AG09319 (cell line): Measurements from ENCODE around the gene IL1RAPL2.
A peak's percentile ranks its signal among the peaks of the same experiment; 100 is the strongest.
"Not testable (repeated sequence)": the region's sequence is repeated elsewhere in the genome, so short reads cannot be mapped to it uniquely, and the experiment has no call there.

Experiments
- DNase-seq: peaks from one replicate; pipeline ENCODE4 v3.0.0-alpha.2; 2010; ENCODE audit warnings: low read depth; ENCODE audit errors: extremely low read depth
- TF ChIP-seq, protein P1 (sequence below): IDR thresholded peaks from 2 replicates; pipeline ENCODE4 v1.5.1; 2011; ENCODE audit warnings: low read depth, mild to moderate bottlenecking, inconsistent platforms, low read length, moderate library complexity

IL1RAPL2 gene

DNA sequence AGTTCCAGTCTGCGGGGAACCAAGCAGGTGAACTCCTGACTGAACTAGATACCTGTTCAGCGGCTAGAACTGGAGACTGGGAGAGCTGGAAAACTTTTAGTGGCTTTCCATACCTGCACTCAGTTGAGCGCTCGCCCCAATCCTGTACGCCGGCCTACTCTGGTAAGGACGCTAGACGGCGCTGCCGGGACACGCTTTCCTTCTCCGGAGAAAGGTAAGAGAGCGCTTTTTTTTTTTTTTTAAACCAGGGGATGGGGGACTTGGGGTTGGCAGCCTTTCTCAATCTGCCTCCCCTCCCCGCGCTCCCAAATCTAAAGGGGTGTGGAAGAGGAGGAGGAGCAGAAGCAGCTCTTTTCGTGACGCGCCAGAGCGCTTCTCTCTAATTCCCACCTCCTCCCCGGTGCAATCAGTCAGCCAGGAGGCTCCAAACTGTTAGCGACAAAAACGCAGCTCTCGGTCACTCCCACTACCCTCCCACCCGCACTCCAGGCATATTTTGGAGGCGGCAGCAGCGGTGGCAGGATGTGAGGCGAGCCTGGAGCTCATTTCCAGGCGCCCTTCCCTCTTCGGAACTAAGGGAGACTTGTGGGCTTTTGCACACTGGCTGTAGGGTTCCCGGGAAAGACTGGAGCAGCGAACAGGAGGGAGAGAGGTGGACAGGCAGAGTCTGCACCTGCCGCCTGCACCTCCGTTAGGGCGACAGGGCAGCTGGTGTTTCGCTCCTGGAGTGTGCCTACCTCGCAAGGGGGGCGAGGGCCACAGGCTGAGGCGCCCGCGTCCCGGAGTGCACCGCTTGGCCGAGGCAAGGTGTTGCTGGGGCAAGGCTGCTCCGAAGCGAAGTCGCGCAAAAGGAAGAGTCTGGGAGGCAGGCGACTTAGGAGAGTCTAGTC lies at the start of gene IL1RAPL2:
IL1RAPL2 (plus strand) TSS at position 409 of the 890 bp plus-strand sequence.
- DNase-seq: no peak

DNA sequence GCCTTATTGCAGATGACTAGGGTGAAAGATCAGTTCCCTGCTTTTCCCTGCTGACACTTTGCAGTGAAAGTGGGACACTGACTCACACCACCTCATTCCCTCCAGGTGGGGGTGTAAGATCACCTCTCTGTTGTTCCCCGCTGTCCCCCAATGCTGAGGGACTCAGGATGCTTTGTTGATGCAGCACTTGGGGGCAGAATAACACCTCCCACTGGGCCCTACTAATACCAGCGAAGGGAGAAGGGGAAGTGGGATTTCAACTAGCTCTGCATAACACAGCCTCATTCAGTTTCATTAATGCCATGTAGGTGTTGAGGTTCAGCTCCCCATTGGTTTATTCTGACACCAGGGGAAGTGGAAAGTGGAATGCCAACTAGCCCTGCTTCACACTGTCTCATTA lies 43.6 kb upstream of the IL1RAPL2 start:
- DNase-seq: no peak
- TF ChIP-seq, protein P1, sequence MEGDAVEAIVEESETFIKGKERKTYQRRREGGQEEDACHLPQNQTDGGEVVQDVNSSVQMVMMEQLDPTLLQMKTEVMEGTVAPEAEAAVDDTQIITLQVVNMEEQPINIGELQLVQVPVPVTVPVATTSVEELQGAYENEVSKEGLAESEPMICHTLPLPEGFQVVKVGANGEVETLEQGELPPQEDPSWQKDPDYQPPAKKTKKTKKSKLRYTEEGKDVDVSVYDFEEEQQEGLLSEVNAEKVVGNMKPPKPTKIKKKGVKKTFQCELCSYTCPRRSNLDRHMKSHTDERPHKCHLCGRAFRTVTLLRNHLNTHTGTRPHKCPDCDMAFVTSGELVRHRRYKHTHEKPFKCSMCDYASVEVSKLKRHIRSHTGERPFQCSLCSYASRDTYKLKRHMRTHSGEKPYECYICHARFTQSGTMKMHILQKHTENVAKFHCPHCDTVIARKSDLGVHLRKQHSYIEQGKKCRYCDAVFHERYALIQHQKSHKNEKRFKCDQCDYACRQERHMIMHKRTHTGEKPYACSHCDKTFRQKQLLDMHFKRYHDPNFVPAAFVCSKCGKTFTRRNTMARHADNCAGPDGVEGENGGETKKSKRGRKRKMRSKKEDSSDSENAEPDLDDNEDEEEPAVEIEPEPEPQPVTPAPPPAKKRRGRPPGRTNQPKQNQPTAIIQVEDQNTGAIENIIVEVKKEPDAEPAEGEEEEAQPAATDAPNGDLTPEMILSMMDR: no peak

More for the DNA sequence above, at the start of gene IL1RAPL2:
- TF ChIP-seq, protein P1: peak; percentile 7

DNA sequence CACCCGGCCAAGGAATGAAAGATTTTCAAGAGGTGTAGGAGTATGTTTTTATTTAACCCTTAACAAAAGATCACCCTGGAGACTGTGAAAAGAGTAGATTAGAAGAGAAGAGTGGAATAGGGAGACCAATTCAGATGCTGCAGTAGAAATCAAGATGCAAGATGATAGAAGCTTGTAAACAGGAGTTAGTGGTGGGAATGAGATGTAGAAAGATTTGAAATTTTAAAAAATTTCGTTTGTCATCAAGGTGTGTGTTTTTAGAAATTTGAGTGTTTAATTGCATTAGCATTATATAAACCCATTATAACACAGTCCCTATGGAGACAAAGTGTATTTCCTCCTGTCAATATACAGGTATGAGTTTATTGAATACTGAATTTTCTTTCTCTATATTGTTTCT lies 42.1 kb upstream of the IL1RAPL2 start:
- DNase-seq: no peak

DNA sequence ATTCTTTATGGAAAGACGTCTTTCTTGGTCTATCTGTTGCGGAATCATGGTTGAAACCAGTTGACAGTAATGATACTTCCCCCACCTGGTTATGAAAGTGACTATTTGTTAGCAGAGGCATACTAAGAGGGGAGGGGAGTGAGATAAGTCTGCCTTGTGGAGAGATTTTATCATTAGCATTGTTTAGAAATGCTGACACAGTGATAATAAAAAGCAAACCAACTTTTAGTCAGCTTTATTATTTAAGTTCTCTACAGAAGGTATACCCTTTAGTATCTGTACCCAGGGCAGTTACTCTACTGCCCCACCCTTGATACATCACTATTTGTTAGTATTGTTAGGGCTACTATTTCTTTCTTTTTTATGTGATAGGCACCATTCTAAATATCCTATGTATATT lies 26.9 kb upstream of the IL1RAPL2 start:
- no peak for DNase-seq
- TF ChIP-seq, protein P1: no peak

More for the DNA sequence above, 42.1 kb upstream of the IL1RAPL2 start:
- TF ChIP-seq, protein P1: no peak

DNA sequence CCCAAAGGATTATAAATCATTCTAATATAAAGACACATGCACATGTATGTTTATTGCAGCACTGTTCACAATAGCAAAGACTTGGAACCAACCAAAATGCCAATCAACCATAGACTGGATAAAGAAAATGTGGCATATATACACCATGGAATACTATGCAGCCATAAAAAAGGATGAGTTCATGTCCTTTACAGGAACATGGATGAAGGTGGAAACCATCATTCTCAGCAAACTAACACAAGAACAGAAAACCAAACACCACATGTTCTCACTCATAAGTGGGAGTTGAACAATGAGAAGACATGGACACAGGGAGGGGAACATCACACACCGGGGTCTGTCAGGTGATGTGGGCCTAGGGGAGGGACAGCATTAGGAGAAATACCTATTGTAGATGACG lies 23.6 kb upstream of the IL1RAPL2 start:
- not testable (repeated sequence) for DNase-seq

DNA sequence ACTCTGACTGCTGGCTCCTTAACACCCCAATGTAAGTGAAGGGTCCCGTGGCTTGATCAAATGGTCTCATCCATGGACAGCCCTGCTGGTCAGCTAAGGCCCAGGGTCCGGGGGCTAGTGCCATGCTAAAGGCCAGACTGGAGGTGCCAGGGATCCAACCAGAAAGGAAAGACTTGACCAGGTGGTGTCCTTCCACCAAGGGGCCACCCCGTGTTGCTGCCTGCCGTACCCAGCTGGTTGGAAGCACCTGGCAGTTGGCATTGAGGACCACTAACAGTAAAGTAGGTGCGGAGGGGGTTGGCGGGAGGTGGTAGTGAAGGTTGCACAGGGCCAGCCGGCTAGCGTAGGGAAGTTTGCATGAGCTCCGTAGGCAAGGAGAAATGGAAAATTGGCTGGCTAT lies 1.7 kb upstream of the IL1RAPL2 start:
- TF ChIP-seq, protein P1: no peak
- no peak for DNase-seq

DNA sequence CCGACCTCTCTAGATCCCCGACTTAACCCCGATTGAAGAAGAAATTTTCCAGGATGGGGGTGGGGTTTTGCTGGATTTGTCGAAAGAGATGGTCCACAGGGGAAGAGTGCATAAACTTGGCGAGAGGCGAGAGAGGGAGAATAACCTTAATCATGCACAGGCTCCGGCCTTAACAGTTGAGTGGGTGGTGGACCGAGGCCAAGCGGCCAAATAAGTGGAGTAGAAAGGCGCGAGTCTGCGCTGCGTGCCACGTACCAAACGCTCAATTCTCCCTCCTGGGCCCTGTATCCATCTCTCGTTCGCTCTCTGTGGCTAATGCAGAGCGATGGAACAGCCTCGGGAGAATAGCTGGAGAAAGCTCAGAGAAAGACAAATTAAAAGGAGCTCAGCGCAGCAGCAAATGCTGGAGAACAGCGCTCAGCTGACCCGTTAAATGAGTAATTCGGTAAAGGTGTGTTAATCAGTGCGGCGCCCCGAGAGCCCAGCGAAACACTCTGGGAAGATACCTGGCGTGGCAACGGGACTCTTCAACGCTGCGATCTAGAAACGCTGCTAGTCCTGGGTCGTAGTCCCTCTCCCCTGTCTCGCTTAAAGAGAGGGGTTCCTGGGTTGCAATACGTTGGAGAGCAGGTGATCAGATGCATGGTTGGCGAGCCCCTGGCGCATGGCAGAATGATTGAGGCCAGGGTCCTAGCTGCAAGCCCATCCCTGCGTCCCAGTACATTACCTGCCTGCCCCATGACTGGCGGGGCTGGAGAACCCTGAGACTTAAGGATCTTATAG lies 887 bp upstream of the IL1RAPL2 start:
- no peak for DNase-seq
- TF ChIP-seq, protein P1: no peak
